ENCODE data around the gene NISCH.

Gene NISCH

DNA sequence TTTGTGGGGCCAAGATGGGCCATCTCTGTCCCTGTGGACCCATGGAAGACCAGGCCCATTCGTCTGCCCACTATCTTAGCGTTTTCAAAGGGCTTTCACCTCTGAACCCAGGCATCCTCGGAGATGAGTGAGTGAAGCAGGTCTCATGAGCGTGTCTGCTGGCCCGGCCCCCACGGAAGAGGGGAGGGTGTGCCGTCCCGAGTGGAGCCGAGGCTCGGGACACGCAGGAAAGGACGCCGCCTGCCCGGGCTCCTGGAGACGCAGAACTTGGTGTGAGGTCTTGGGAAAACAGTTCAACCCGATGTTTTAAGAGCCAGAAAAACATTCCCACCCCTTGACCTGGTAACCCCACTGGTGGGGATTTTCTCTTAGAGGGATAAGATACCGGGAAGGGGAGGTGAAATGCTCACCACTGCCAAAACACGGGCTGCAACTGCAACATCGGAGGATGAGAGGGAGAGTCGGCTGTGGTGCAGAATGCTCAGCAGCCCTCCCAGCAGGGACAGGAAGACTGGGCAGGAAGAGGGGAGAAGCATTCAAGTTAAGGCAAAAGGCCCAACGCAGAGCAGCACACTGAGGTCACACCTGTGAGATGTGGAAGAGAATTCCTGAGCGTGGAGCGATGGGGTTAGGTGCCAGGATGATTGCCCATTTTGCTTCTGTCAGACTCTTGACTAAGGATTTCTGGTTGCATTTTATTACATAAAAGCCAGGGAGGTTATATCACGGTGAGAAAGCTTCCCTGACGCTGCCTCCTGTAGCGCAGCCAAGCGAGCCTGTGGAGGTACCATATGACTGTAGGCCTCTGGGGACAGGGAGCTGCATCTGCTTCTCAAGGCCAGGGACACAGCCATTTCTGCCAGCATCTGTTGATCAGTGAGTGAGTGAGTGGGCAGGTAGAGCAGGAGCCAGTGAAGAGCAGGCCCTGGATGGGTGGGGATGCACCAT, 25.6 kb downstream of the NISCH start:
- Histone ChIP-seq H3K27me3 (replicated peaks; ENCODE audit: control insufficient read depth, insufficient read depth, low read length) (no peaks in the 10 kb centered on the region), H3K9me3 (ENCODE audit: control insufficient read depth, low read length) (no peaks in the 10 kb centered on the region), H3K36me3 (ENCODE audit: control insufficient read depth, insufficient read depth, low read length, severe bottlenecking) (peaks cover 70% of the 10 kb centered on the region), H3K4me1 (ENCODE audit: control insufficient read depth, insufficient read depth, low read length) (peaks cover 24% of the 10 kb centered on the region), H3K9ac (ENCODE audit: low read length) (no peak overlapping the region), H3K4me3 (ENCODE audit: low read length) (no peak overlapping the region)
- no peak for DNase-seq (ENCODE audit: low read depth)

DNA sequence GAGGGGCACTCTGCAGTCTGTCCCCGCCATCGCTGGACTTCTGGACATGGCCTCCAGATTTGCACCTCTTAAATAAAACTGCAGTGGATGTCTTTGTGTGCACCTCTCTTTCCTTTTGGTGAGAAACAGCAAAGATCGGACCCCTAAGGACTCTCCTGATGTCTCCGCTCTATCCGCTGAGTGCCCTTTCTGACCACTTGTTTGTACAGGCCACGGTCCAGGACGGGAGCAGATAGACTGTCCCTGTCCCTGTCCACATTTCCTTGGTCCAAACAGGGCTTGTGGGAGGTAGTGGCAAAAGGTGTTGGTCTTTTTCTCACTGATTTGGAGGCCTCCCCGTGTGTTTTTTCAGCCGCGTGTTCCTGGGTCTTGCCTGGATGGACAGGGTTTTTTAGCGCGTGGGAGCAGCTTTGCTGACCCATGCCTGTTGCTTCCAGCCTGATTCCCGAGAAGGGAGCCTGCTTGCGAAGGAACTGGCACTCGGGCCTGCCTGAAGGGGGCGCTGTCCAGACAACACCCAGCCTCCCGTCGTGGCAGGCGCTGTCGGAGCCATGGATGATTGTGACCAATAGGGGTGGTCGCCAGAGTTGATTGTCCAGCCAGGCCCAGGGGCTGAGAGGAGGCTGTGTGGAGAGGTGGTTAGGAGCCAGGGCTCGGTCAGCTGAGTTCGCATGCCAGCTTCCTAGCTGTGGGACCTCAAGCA, 26.6 kb downstream of the NISCH start:
- no peak overlapping the region for H3K9ac ChIP-seq (ENCODE audit: low read length)
- no peak overlapping the region for H3K4me3 ChIP-seq (ENCODE audit: low read length)
- no peaks in the 10 kb centered on the region for H3K9me3 ChIP-seq (ENCODE audit: control insufficient read depth, low read length)
- DNase-seq (ENCODE audit: low read depth), result peak; percentile 31
- H3K4me1 ChIP-seq (ENCODE audit: control insufficient read depth, insufficient read depth, low read length), result peaks cover 19% of the 10 kb centered on the region
- peaks cover 73% of the 10 kb centered on the region for H3K36me3 ChIP-seq (ENCODE audit: control insufficient read depth, insufficient read depth, low read length, severe bottlenecking)
- H3K27me3 ChIP-seq (replicated peaks; ENCODE audit: control insufficient read depth, insufficient read depth, low read length), result no peaks in the 10 kb centered on the region

DNA sequence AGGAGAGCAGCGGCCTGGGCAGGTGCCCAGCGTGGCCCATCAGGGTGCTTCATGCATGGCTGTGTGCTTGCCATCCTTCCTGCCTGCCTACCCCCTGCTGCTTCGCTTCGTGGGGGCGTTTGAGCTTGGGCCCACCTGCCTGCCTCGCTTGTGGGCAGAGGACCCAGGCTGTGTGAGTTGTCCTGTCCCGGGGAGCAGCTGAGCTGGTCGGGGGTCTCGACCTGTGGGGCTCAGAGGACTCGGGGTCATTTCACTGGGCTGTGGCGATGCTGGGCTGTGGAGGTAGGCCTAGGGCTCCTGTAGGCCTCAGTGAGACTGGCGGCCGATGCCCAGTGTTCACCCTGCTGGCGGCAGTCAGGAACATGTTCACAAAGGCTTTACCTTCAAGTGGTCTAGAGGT, 27.7 kb downstream of the NISCH start:
- H3K4me1 ChIP-seq (ENCODE audit: control insufficient read depth, insufficient read depth, low read length), result peaks cover 19% of the 10 kb centered on the region
- no peak for DNase-seq (ENCODE audit: low read depth)
- peaks cover 73% of the 10 kb centered on the region for H3K36me3 ChIP-seq (ENCODE audit: control insufficient read depth, insufficient read depth, low read length, severe bottlenecking)
- no peaks in the 10 kb centered on the region for H3K9me3 ChIP-seq (ENCODE audit: control insufficient read depth, low read length)
- peak overlapping the region; percentile 3 for H3K9ac ChIP-seq (ENCODE audit: low read length)
- no peak overlapping the region for H3K4me3 ChIP-seq (ENCODE audit: low read length)
- H3K27me3 ChIP-seq (replicated peaks; ENCODE audit: control insufficient read depth, insufficient read depth, low read length), result no peaks in the 10 kb centered on the region

DNA sequence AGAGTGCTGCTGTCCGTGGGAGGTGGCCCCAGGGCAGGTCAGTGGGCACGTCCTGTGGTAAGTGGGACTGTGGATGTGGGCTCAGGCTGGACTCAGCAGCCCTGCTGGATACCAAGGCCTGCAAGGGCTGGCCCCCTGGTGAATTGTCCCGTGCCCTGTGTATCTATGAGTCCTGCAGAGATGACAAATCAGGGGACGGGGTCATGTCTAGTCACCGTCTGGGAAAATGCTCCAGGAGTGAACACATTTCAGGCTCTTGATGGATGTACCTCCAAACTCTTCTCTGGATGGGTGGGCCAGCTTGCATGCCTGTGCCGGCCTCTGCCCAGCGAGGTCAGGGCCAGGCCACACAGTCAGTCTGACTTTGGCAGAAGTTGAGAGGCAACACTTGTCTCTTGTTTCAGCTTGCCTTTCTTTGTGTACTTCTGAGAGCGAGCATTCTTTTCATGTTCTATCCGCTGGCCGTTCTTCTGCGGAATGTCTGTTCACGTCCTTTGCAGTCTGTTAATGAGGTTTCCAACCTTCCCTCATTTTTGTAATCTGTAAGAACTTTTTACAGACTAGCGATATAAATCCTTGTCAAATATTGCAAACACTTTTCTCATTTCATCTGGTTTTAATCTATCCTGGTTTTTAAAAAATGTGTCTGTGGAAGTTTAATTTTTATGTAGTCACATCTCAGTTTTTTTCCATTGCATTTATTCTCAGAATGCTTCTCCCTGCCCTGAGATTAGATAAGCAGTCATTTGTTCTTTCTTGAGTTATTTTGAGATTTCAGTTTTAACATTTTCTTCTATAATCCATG, 28.4 kb downstream of the NISCH start:
- peak; percentile 71 for DNase-seq (ENCODE audit: low read depth)
- peaks cover 19% of the 10 kb centered on the region for H3K4me1 ChIP-seq (ENCODE audit: control insufficient read depth, insufficient read depth, low read length)
- peak overlapping the region; percentile 3 for H3K9ac ChIP-seq (ENCODE audit: low read length)
- no peaks in the 10 kb centered on the region for H3K27me3 ChIP-seq (replicated peaks; ENCODE audit: control insufficient read depth, insufficient read depth, low read length)
- H3K9me3 ChIP-seq (ENCODE audit: control insufficient read depth, low read length), result no peaks in the 10 kb centered on the region
- H3K36me3 ChIP-seq (ENCODE audit: control insufficient read depth, insufficient read depth, low read length, severe bottlenecking), result peaks cover 71% of the 10 kb centered on the region
- no peak overlapping the region for H3K4me3 ChIP-seq (ENCODE audit: low read length)

DNA sequence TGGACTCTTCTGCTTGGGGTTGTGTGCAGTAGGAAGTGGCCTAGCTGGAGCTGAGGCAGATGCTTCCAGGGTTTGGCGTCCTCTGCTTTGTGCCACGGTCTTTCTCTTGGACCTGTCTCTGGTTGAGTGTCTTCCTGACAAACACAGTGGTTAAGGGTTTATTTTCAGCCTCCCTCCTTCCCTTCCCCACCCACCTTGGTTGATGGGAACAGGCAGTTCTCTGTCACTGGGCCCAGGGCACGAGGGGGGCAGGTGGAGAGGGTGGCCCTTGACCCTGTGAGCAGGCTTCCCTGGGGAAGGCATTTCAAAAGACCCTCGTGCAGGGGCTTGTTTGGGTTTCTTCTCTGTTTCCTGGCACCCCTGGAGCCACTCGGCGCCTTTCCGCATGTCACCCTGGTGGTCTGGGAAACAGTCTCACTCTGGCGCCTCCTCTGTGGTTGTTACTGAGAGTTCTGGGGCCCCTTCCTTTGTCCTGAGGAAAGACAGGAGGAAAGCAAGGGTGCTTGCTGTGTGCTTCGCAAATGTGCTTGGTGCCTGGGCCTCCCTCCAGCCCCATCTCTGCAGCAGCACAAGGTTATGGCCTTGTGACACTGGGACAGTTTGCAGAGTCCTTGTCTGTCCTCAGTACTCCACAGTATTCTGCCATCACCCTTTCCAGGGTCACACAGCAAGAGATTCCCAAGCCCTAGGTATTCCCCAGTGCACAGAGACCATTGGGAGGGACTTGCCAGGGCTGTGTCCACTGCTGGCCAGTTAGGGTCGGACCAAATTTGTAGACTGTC, 29.5 kb downstream of the NISCH start:
- Histone ChIP-seq H3K27me3 (replicated peaks; ENCODE audit: control insufficient read depth, insufficient read depth, low read length) (no peaks in the 10 kb centered on the region), H3K4me1 (ENCODE audit: control insufficient read depth, insufficient read depth, low read length) (peaks cover 19% of the 10 kb centered on the region), H3K9me3 (ENCODE audit: control insufficient read depth, low read length) (no peaks in the 10 kb centered on the region), H3K36me3 (ENCODE audit: control insufficient read depth, insufficient read depth, low read length, severe bottlenecking) (peaks cover 71% of the 10 kb centered on the region), H3K4me3 (ENCODE audit: low read length) (no peak overlapping the region), H3K9ac (ENCODE audit: low read length) (peak overlapping the region; percentile 41)
- no peak for DNase-seq (ENCODE audit: low read depth)

DNA sequence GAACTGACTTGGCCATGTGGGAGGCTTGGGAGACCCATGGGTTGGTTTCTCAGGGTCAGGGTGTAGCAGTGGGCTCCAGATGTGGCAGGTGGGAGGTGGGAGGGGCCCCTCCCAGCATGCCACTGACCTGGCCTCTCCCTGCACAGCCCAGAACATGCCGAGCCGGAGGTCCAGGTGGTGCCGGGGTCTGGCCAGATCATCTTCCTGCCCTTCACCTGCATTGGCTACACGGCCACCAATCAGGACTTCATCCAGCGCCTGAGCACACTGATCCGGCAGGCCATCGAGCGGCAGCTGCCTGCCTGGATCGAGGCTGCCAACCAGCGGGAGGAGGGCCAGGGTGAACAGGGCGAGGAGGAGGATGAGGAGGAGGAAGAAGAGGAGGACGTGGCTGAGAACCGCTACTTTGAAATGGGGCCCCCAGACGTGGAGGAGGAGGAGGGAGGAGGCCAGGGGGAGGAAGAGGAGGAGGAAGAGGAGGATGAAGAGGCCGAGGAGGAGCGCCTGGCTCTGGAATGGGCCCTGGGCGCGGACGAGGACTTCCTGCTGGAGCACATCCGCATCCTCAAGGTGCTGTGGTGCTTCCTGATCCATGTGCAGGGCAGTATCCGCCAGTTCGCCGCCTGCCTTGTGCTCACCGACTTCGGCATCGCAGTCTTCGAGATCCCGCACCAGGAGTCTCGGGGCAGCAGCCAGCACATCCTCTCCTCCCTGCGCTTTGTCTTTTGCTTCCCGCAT, 31.8 kb downstream of the NISCH start:
- Histone ChIP-seq H3K27me3 (replicated peaks; ENCODE audit: control insufficient read depth, insufficient read depth, low read length) (no peaks in the 10 kb centered on the region), H3K4me3 (ENCODE audit: low read length) (no peak overlapping the region), H3K36me3 (ENCODE audit: control insufficient read depth, insufficient read depth, low read length, severe bottlenecking) (peaks cover 71% of the 10 kb centered on the region), H3K9ac (ENCODE audit: low read length) (no peak overlapping the region), H3K4me1 (ENCODE audit: control insufficient read depth, insufficient read depth, low read length) (peaks cover 19% of the 10 kb centered on the region), H3K9me3 (ENCODE audit: control insufficient read depth, low read length) (no peaks in the 10 kb centered on the region)
- DNase-seq (ENCODE audit: low read depth), result no peak

DNA sequence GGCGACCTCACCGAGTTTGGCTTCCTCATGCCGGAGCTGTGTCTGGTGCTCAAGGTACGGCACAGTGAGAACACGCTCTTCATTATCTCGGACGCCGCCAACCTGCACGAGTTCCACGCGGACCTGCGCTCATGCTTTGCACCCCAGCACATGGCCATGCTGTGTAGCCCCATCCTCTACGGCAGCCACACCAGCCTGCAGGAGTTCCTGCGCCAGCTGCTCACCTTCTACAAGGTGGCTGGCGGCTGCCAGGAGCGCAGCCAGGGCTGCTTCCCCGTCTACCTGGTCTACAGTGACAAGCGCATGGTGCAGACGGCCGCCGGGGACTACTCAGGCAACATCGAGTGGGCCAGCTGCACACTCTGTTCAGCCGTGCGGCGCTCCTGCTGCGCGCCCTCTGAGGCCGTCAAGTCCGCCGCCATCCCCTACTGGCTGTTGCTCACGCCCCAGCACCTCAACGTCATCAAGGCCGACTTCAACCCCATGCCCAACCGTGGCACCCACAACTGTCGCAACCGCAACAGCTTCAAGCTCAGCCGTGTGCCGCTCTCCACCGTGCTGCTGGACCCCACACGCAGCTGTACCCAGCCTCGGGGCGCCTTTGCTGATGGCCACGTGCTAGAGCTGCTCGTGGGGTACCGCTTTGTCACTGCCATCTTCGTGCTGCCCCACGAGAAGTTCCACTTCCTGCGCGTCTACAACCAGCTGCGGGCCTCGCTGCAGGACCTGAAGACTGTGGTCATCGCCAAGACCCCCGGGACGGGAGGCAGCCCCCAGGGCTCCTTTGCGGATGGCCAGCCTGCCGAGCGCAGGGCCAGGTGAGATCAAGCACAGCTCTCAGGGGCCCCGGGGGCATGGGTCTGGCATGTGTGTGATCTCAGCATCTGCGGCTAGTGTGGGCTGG, 32.6 kb downstream of the NISCH start:
- peaks cover 18% of the 10 kb centered on the region for H3K4me1 ChIP-seq (ENCODE audit: control insufficient read depth, insufficient read depth, low read length)
- DNase-seq (ENCODE audit: low read depth), result no peak
- H3K27me3 ChIP-seq (replicated peaks; ENCODE audit: control insufficient read depth, insufficient read depth, low read length), result no peaks in the 10 kb centered on the region
- H3K9ac ChIP-seq (ENCODE audit: low read length), result no peak overlapping the region
- H3K36me3 ChIP-seq (ENCODE audit: control insufficient read depth, insufficient read depth, low read length, severe bottlenecking), result peaks cover 73% of the 10 kb centered on the region
- no peak overlapping the region for H3K4me3 ChIP-seq (ENCODE audit: low read length)
- no peaks in the 10 kb centered on the region for H3K9me3 ChIP-seq (ENCODE audit: control insufficient read depth, low read length)

DNA sequence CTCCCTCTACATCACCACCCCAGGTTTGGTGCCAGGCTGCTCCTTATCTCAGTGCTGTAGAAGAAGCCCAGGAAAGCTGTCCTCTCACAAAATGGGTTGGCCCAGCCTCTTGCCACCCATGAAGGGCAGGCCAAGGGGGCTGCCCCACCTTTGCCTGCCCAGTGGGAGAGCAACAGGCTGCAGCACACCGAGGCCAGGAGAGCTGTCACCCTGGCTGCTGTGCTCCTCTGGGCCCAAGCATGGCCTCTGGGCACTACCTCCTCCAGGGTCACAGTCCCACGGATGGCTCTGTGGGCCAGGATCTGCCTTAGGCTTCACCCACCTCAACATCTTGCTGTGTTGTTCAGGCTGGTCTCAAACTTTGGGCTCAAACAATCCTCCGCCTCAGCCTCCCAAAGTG, 33.3 kb downstream of the NISCH start:
- DNase-seq (ENCODE audit: low read depth), result no peak
- Histone ChIP-seq H3K36me3 (ENCODE audit: control insufficient read depth, insufficient read depth, low read length, severe bottlenecking) (peaks cover 74% of the 10 kb centered on the region), H3K27me3 (replicated peaks; ENCODE audit: control insufficient read depth, insufficient read depth, low read length) (no peaks in the 10 kb centered on the region)

DNA sequence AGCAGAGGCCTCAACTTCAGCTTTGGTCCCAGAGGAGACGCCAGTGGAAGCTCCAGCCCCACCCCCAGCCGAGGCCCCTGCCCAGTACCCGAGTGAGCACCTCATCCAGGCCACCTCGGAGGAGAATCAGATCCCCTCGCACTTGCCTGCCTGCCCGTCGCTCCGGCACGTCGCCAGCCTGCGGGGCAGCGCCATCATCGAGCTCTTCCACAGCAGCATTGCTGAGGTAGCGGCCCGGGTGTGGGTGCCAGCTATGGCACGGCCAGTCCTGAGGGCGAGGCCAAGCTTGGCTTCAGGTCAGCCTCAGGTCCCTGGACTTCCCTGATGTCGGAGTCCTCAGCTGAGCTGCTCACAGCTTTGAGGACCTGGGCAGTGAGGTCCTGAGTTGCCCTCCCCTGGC, 34.0 kb downstream of the NISCH start:
- Histone ChIP-seq H3K9me3 (ENCODE audit: control insufficient read depth, low read length) (no peaks in the 10 kb centered on the region), H3K27me3 (replicated peaks; ENCODE audit: control insufficient read depth, insufficient read depth, low read length) (no peaks in the 10 kb centered on the region), H3K9ac (ENCODE audit: low read length) (no peak overlapping the region), H3K4me1 (ENCODE audit: control insufficient read depth, insufficient read depth, low read length) (peaks cover 6% of the 10 kb centered on the region), H3K4me3 (ENCODE audit: low read length) (no peak overlapping the region), H3K36me3 (ENCODE audit: control insufficient read depth, insufficient read depth, low read length, severe bottlenecking) (peaks cover 74% of the 10 kb centered on the region)
- DNase-seq (ENCODE audit: low read depth), result no peak

More for the DNA sequence above, 33.3 kb downstream of the NISCH start:
- Histone ChIP-seq H3K9me3 (ENCODE audit: control insufficient read depth, low read length) (no peaks in the 10 kb centered on the region), H3K4me1 (ENCODE audit: control insufficient read depth, insufficient read depth, low read length) (peaks cover 11% of the 10 kb centered on the region), H3K9ac (ENCODE audit: low read length) (no peak overlapping the region), H3K4me3 (ENCODE audit: low read length) (no peak overlapping the region)

All from adipocyte (in vitro differentiated cells).